Neural crest cell (in vitro differentiated cells): ENCODE data around the gene ITCH. TPM values are rescaled to one million over a fixed set of nuclear protein-coding genes. Genes with fewer than 3 reads are reported as not detected.

Experiments used
- DNase-seq: peaks from one replicate; pipeline ENCODE4 v3.0.0; 2021; ENCODE audit warnings: low read depth, mixed read lengths, low spot score
- H3K27ac Mint-ChIP-seq: one replicate; pipeline ENCODE4 v1.8.0; 2021; ENCODE audit warnings: mild to moderate bottlenecking, mixed read lengths; ENCODE audit not compliant: unreplicated experiment
- H3K27me3 Mint-ChIP-seq: 2 replicates; pipeline ENCODE4 v1.8.0; 2021; ENCODE audit warnings: low read depth, mild to moderate bottlenecking, mixed read lengths
- H3K36me3 Mint-ChIP-seq: 2 replicates; pipeline ENCODE4 v1.8.0; 2021; ENCODE audit warnings: low read depth, mild to moderate bottlenecking, mixed read lengths
- H3K4me1 Mint-ChIP-seq: 2 replicates; pipeline ENCODE4 v1.8.0; 2021; ENCODE audit warnings: mixed read lengths
- H3K4me3 Mint-ChIP-seq: one replicate; pipeline ENCODE4 v1.8.0; 2021; ENCODE audit warnings: mild to moderate bottlenecking, mixed read lengths
- H3K9me3 Mint-ChIP-seq: 2 replicates; pipeline ENCODE4 v1.8.0; 2021; ENCODE audit warnings: mixed read lengths
- total RNA-seq: library from RNA; stranded (reverse); gene quantifications from 2 replicates; pipeline ENCODE4 v1.2.1, GENCODE V29; 2021
- TF ChIP-seq, protein P1 (sequence below): fragments of 200-600 bp; sonication (generic); conservative IDR thresholded peaks from 2 replicates; pipeline ENCODE4 v1.5.0; 2021; ENCODE audit warnings: antibody characterized with exemption, mild to moderate bottlenecking

The ITCH gene
- total RNA-seq, 1 donor from 2014 or later = 69.3 TPM

DNA sequence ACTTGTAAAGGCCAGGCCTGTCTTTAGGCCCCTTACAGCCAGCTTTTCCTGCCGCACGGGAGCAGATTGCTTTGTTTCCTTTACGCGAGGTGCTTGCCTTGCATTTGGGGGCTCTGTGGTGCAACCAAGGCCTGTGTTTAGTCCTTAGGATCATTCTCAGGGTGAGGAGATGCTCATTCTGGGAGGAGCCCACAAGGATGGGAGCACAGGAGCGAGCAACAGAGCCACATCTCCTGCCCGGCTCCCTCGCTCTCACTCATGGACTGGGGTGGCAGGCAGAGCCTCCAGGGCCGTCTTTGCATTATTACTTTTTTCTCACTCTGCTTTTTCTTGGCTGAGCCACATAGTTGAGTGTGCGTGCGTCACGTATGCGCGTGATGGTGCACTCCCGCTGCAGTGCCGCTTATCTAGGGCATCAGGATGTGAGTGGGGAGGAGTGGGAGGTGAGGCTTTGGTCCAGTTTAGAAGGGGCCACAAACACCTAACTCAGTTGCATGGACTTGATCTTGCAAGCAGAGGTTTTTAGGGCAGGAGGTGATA, 172.3 kb downstream of the ITCH start:
- Mint-ChIP-seq H3K36me3 (peaks cover 21% of the 10 kb centered on the region), H3K27ac (no peak overlapping the region), H3K27me3 (no peaks in the 10 kb centered on the region), H3K9me3 (no peaks in the 10 kb centered on the region), H3K4me1 (no peaks in the 10 kb centered on the region), H3K4me3 (no peak overlapping the region)
- TF ChIP-seq, protein P1, sequence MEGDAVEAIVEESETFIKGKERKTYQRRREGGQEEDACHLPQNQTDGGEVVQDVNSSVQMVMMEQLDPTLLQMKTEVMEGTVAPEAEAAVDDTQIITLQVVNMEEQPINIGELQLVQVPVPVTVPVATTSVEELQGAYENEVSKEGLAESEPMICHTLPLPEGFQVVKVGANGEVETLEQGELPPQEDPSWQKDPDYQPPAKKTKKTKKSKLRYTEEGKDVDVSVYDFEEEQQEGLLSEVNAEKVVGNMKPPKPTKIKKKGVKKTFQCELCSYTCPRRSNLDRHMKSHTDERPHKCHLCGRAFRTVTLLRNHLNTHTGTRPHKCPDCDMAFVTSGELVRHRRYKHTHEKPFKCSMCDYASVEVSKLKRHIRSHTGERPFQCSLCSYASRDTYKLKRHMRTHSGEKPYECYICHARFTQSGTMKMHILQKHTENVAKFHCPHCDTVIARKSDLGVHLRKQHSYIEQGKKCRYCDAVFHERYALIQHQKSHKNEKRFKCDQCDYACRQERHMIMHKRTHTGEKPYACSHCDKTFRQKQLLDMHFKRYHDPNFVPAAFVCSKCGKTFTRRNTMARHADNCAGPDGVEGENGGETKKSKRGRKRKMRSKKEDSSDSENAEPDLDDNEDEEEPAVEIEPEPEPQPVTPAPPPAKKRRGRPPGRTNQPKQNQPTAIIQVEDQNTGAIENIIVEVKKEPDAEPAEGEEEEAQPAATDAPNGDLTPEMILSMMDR = no peak
- DNase-seq = no peak

GRCh38 chr20:34535857-34536256, 172.8 kb downstream of the ITCH start:
- no peak for DNase-seq
- Mint-ChIP-seq H3K27ac (no peak overlapping the region), H3K36me3 (peaks cover 23% of the 10 kb centered on the region), H3K9me3 (no peaks in the 10 kb centered on the region), H3K27me3 (no peaks in the 10 kb centered on the region), H3K4me1 (no peaks in the 10 kb centered on the region), H3K4me3 (no peak overlapping the region)
- TF ChIP-seq, protein P1 = no peak

DNA sequence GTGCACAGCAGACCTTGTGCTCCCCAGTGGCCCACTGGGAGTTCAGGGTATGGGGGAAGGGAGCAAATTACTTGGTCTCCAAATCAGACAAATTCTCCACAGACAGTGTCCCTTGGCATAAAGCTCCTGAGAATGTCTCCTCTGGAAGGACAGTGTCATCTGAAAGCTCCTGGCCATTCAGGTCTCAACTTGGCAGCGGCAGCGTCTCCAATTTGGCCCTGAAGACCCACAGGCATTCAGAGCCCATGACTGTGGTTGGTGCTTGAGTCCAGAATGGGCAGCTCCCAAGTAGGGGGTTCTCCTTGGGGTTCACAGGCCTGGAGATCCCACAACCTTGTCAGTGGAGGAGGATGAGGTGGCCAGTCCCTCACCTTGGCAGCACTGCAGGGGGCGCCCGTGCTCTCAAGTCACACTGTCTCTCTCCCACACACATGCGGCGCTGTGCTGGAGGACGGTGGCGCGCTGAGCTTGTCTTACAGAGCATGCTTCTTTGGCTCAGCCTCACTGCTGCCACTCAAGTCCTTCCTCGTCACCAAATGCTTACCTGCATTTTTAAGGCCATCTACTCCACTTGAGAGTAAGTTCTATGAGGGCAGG, 173.8 kb downstream of the ITCH start:
- TF ChIP-seq, protein P1 = peak; percentile 50
- peak; percentile 57 for DNase-seq
- no peak overlapping the region for H3K27ac Mint-ChIP-seq
- no peaks in the 10 kb centered on the region for H3K27me3 Mint-ChIP-seq
- H3K4me3 Mint-ChIP-seq = peak overlapping the region; percentile 29
- peaks cover 27% of the 10 kb centered on the region for H3K36me3 Mint-ChIP-seq
- H3K4me1 Mint-ChIP-seq = no peaks in the 10 kb centered on the region
- H3K9me3 Mint-ChIP-seq = no peaks in the 10 kb centered on the region

DNA sequence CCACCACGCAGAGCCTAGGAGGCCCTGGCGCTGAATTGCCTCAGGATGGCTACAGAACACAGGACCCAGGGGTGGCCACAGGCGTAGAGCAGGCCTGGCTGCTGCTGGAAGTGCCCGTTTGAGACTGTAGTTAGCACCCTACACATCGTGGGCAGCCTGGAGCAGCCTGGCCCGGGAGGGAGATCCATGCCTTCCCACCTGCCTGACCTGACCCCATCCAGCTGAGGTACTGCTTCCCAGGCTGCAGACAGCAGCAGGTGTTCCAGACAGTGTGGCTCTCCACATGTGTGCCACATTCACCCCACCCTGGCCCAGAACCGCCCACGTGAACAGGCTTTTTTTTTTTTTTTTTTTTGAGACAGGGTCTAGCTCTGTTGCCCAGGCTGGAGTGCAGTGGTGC, 174.6 kb downstream of the ITCH start:
- TF ChIP-seq, protein P1 = no peak
- Mint-ChIP-seq H3K4me1 (no peaks in the 10 kb centered on the region), H3K27ac (no peak overlapping the region), H3K4me3 (no peak overlapping the region), H3K36me3 (peaks cover 27% of the 10 kb centered on the region), H3K9me3 (no peaks in the 10 kb centered on the region), H3K27me3 (no peaks in the 10 kb centered on the region)
- no peak for DNase-seq

DNA sequence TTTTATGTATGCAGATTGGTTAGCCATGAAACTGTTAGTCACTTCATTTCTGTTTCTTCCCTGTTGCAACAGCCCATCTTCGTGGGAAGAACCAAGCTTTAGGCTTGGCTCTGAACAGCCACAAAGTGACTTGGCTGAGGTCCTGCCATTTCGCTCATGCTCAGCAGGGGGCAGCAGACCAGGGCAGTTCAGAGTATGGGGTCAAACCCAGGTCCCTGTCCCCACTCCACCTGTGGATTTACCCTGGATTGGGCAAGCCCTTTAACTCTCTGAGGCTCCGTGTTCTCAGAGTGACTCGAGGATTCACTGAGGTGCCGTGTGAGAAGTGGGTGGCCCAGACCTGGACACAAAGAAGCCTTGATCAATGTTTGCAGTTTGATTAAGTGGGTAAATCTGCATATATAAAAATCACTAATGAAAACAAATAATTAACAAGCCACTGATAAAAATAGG, 175.6 kb downstream of the ITCH start:
- no peaks in the 10 kb centered on the region for H3K27me3 Mint-ChIP-seq
- H3K9me3 Mint-ChIP-seq = no peaks in the 10 kb centered on the region
- no peak overlapping the region for H3K4me3 Mint-ChIP-seq
- H3K36me3 Mint-ChIP-seq = peaks cover 27% of the 10 kb centered on the region
- H3K27ac Mint-ChIP-seq = no peak overlapping the region
- no peaks in the 10 kb centered on the region for H3K4me1 Mint-ChIP-seq
- TF ChIP-seq, protein P1 = peak; percentile 85
- DNase-seq = peak; percentile 59
